Activated CD4-positive, alpha-beta T cell treated with anti-CD3 and anti-CD28 coated beads, Interleukin-2, amount 50 U/mL, for 4 hours (primary cell): ENCODE measurements around the gene ZKSCAN5.
"Not testable (repeated sequence)": the region's sequence is repeated elsewhere in the genome, so short reads cannot be mapped to it uniquely, and the experiment has no call there.

ENCODE experiments used
- DNase-seq, 2 experiments: peaks; one replicate each; pipeline ENCODE4 v3.0.0-alpha.2; 2020

The ZKSCAN5 gene

DNA sequence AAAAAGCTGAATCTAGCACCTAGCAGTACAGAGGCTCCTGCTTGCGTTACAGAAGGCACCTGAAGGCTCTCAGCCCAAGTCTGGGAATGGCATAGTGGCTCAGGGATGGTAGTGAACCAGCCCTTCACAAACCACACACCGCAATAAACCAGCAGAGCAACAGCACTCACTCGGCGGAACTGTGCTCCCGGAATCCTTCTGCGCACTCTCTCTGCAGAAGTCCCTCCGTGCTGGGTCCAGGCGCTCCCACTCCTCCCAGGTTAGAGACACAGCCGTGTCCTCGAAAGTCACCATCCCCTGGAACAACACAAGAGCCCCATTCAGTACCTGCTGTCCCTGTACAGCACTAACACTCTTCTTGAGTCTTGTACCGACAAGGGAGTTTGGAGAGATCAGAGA is 5.9 kb upstream of the ZKSCAN5 start:
- DNase-seq: no peak

DNA sequence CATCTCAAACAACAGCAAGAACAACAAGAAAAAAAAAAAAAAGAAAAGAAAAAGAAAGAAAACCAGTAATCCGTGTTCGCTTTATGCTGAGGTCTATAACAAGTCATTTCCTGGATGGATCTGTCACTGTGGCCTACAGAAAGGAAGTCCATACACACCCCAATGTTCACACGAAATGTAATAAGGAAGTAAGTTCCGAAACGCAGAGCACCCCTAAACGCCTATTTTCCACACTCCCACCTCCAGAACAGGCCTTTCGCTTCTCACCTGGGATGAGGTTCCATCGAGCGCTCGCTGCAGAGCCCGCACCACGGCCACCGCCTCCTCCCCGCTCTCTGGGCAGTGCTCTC is 5.1 kb upstream of the ZKSCAN5 start:
- DNase-seq: no peak

- peak; percentile 85 to 86 for DNase-seq
These were observed 4.5 kb upstream of the ZKSCAN5 start, which contains the start of gene ZNF394 for GRCh38 chr7:99499721-99500636. ZNF394 (minus strand) TSS chr7:99500281; CDS start chr7:99500093, 188 bp downstream.

GRCh38 chr7:99500637-99501009 is 3.8 kb upstream of the ZKSCAN5 start:
- no peak for DNase-seq

- not testable (repeated sequence) for DNase-seq
These were observed 3.2 kb upstream of the ZKSCAN5 start for GRCh38 chr7:99501236-99501635.

DNA sequence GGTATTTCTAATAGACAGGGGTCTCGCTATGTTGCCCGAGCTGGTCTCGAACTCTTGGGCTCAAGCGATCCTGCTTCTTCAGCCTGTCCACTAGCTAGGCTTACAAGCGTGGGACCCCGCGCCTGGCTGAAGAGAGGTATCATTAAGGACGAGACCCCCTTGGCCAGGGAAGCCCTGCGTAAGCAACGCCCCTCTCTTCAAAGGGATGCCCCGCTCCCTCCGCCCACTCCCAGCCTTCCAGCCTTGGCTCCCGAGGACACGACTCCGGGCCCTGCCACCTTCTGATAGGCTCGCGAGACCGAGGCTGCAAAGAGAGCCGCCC is 220 bp upstream of the ZKSCAN5 start:
- no peak for DNase-seq

DNA sequence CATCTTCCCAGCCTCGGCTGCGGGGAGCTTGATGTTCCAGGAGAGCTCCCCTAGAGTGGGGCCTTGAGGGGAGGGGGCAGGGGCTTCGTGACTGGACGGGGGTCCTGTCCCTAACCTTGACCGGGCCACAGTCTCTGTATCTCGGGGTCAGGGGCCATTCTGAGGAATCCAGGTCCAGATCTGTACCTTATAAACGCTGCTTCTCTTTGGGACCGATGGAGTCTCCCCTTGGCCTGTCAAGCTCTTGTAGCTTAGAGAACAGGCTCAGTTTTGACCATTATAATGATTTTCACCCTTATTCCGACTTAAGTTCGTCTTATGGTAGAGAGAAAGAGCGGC is 831 bp downstream of the ZKSCAN5 start:
- no peak for DNase-seq

- no peak for DNase-seq
These were observed 9.6 kb downstream of the ZKSCAN5 start for GRCh38 chr7:99514050-99514449.

- DNase-seq: no peak
These were observed 16.9 kb downstream of the ZKSCAN5 start for GRCh38 chr7:99521399-99521798.

DNA sequence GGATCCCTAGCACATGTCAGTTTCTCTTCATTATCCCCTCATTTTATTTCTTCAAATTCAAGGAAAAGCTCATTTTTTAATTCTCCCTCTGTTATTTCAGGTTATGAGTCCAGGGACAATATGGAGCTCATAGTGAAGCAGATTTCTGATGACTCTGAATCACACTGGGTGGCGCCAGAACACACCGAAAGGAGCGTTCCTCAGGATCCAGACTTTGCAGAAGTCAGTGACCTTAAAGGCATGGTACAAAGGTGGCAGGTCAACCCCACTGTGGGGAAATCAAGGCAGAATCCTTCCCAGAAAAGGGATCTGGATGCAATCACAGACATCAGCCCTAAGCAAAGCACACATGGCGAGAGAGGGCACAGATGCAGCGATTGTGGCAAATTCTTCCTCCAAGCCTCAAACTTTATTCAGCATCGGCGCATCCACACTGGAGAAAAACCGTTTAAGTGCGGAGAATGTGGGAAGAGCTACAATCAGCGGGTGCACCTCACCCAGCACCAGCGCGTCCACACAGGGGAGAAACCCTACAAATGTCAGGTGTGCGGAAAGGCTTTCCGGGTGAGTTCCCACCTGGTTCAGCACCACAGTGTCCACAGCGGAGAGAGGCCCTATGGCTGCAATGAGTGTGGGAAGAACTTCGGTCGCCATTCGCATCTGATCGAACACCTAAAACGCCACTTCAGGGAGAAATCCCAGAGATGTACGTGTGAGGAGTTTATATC is 21.4 kb downstream of the ZKSCAN5 start:
- peak in 1 of 2 experiments; percentile 13 for DNase-seq

DNA sequence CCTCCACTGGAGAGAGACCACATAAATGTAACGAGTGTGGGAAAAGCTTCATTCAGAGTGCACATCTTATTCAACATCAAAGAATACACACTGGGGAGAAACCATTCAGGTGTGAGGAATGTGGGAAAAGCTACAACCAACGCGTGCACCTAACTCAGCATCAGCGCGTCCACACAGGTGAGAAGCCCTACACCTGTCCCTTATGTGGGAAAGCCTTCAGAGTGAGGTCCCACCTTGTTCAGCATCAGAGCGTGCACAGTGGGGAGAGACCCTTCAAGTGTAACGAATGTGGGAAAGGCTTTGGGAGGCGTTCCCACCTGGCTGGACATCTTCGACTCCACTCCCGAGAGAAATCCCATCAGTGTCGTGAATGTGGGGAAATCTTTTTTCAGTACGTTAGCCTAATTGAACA is 26.9 kb downstream of the ZKSCAN5 start:
- no peak for DNase-seq

DNA sequence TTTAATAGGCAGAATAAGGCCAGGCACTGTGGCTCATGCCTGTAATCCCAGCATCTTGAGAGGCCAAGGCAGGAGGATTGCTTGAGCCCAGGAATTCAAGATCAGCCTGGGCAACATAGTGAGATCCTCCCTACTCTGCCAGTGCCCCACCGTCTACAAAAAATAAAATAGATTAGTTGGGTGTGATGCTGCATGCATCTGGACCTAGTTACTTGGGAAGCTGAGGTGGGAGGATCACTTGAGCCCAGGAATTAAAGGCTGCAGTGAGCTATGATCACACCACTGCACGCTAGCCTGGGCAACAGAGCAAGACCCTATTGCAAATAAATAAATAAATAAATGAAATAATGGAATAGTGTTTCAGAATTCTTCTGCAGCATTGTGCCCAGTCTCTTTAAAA is 31.2 kb downstream of the ZKSCAN5 start:
- DNase-seq: no peak

- DNase-seq: no peak
These were observed 34.9 kb downstream of the ZKSCAN5 start for GRCh38 chr7:99539213-99539811.

GRCh38 chr7:99540542-99540941 is 36.1 kb downstream of the ZKSCAN5 start:
- no peak for DNase-seq

DNA sequence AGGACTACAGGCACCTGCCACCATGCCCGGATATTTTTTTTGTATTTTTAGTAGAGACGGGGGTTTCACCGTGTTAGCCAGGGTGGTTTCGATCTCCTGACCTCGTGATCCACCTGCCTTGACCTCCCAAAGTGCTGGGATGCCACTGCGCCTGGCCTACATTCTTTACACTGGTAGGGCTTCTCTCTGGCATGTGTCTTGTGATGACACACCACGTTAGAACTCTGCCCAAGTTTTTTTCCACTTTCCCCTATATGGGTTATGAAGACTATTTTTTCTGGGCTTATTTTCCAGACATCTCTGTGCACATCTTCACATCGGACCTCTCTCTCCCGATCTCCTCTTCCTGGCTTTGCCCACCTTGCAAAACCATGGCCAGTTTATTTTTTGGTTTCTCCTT is 36.8 kb downstream of the ZKSCAN5 start:
- DNase-seq: no peak

DNA sequence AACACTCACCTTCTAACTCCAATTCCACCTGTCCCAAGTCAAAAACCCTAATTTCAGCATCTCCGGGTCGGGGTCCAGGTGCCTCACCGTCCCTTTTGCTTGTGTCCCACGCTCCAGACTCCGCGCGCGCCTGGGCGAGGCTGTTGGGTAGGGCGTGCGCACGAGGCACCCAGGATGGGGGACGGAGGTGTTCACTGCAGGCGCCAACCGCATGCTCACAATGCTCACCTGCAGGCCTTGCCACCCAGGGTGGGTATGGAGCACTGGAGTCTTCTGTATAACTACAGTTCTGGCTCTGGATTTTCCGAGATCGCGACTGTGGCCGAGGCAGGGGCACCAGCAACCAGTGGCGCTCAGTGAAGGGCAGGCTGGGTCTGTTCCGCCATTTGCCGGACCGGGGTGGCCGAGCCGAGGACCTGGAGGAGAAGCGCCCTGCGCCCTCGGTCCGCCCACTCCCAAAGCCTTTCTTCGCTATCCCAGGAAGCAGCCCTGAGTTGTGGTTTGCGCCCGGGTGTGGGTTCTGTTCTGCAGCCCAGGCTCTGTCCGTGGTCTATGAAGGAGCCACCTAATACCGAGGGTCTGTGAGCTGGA is 38.7 kb downstream of the ZKSCAN5 start:
- no peak for DNase-seq

GRCh38 chr7:99543916-99544315 is 39.5 kb downstream of the ZKSCAN5 start:
- no peak for DNase-seq

DNA sequence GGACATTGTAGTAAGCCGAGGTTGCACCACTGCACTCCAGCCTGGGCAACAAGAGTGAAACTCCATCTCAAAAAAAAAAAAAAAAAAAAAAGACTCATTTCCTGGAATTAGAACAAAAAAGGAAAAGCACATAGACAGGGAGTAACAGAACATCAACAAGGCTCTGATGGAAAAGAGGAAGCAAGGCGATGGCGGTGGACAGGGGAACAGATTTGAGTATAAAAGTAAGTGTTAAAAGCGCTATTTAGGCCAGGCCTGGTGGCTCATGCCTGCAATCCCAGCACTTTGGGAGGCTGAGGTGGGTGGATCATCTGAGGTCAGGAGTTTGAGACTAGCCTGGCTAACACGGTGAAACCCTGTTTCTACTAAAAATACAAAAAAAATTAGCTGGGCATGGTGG is 40.8 kb downstream of the ZKSCAN5 start:
- DNase-seq: not testable (repeated sequence)

DNA sequence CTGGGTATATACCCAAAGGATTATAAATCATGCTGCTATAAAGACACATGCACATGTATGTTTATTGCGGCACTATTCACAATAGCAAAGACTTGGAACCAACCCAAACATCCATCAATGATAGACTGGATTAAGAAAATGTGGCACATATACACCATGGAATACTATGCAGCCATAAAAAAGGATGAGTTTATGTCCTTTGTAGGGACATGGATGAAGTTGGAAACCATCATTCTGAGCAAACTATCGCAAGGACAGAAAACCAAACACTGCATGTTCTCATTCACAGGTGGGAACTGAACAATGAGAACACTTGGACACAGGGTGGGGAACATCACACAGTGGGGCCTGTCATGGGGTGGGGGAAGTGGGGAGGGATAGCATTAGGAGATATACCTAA is 45.1 kb downstream of the ZKSCAN5 start:
- DNase-seq: not testable (repeated sequence)

- no peak for DNase-seq
These were observed 46.9 kb downstream of the ZKSCAN5 start for GRCh38 chr7:99551334-99551733.

- DNase-seq: peak; percentile 79 to 80
These were observed 47.5 kb downstream of the ZKSCAN5 start, which contains the start of gene FAM200A for GRCh38 chr7:99551767-99552463. FAM200A (minus strand) TSS chr7:99552114; CDS start chr7:99548407, 3,707 bp downstream.

DNA sequence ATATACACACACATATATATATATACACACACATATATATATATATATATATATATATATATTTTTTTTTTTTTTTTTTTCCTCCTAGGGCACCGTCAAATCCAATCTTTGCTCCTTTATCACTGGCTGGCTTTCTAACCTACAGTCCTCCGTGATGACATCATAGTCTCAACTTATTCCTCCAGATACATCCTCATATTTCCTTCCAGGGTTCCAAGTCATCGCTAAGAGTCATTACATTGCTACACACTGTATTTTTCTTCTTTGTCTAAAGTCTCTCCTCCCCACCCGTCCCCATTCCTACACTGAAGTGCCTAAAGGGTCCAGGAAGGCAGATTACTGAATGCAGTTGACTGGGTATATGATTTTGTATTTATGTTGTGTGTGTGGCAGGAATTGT is 48.6 kb downstream of the ZKSCAN5 start:
- no peak for DNase-seq

GRCh38 chr7:99554939-99555338 is 50.5 kb downstream of the ZKSCAN5 start:
- no peak for DNase-seq
